H1 (cell line): Measurements from ENCODE around the gene CDCA3.
"Not testable (repeated sequence)": the region's sequence is repeated elsewhere in the genome, so short reads cannot be mapped to it uniquely, and the experiment has no call there.

Experiments
- CEBPB ChIP-seq: IDR thresholded peaks from 2 replicates; pipeline ENCODE4 v1.6.1; 2012; ENCODE audit warnings: low read depth, low read length
- CTCF ChIP-seq, 3 experiments: IDR thresholded peaks; 1 replicate in 2 of 3; 2 replicates in 1 of 3; pipeline versions ENCODE4 v1.5.1 to v1.6.1; 2011; ENCODE audit warnings: low read length in 3 of 3, mild to moderate bottlenecking in 3 of 3, inconsistent platforms in 2 of 3, low read depth in 1 of 3, moderate library complexity in 1 of 3; ENCODE audit not compliant: insufficient read depth in 1 of 3; ENCODE audit errors: control extremely low read depth in 1 of 3
- EGR1 ChIP-seq: IDR thresholded peaks from 2 replicates; pipeline ENCODE4 v1.6.1; 2011; ENCODE audit warnings: low read depth, low read length, borderline replicate concordance
- HDAC2 ChIP-seq, 2 experiments: fragments of 300-600 bp in 1 of 2; sonication (generic) in 1 of 2; IDR thresholded peaks; 2 replicates each; pipeline ENCODE4 v1.6.1; 2011 to 2012; ENCODE audit warnings: low read depth in 2 of 2, low read length in 2 of 2, mild to moderate bottlenecking in 2 of 2, moderate library complexity in 2 of 2, borderline replicate concordance in 1 of 2, inconsistent platforms in 1 of 2
- HDAC6 ChIP-seq: IDR thresholded peaks from one replicate; pipeline ENCODE4 v1.7.1; 2012; ENCODE audit warnings: low read depth, mild to moderate bottlenecking, inconsistent platforms, low read length, moderate library complexity
- JUN ChIP-seq: IDR thresholded peaks from 2 replicates; pipeline ENCODE4 v1.6.1; 2011; ENCODE audit warnings: low read depth, mild to moderate bottlenecking, improper control_type of control experiment, low read length
- MAX ChIP-seq: IDR thresholded peaks from 2 replicates; pipeline ENCODE4 v1.6.1; 2012; ENCODE audit warnings: inconsistent platforms
- POLR2A ChIP-seq, 2 experiments: IDR thresholded peaks; 1 replicate in 1 of 2; 2 replicates in 1 of 2; pipeline ENCODE4 v1.6.1; 2011; ENCODE audit warnings: low read depth in 2 of 2, low read length in 2 of 2, mild to moderate bottlenecking in 2 of 2; ENCODE audit errors: control extremely low read depth in 1 of 2
- RAD21 ChIP-seq, 2 experiments: IDR thresholded peaks in 1 of 2; conservative IDR thresholded peaks in 1 of 2; 2 replicates each; pipeline ENCODE4 v1.6.1; 2011; ENCODE audit warnings: low read depth in 2 of 2, low read length in 2 of 2, improper control_type of control experiment in 1 of 2, inconsistent platforms in 1 of 2, mild to moderate bottlenecking in 1 of 2, moderate library complexity in 1 of 2
- RNF2 ChIP-seq: fragments of 200-900, 300-1000 bp; sonication (generic); IDR thresholded peaks from 2 replicates; pipeline ENCODE4 v1.7.1; 2016; ENCODE audit warnings: borderline replicate concordance, low read depth, mild to moderate bottlenecking, antibody characterized with exemption, low read length; ENCODE audit not compliant: poor library complexity, severe bottlenecking; ENCODE audit errors: missing control alignments
- TAF7 ChIP-seq: optimal IDR thresholded peaks from 2 replicates; pipeline ENCODE3; 2011; ENCODE audit warnings: low read depth, mild to moderate bottlenecking, inconsistent platforms, low read length, moderate library complexity, borderline replicate concordance
- YY1 ChIP-seq: IDR thresholded peaks from 2 replicates; pipeline ENCODE4 v1.6.1; 2011; ENCODE audit warnings: low read depth, mild to moderate bottlenecking, low read length
- ZNF274 ChIP-seq: IDR thresholded peaks from 2 replicates; pipeline ENCODE4 v1.7.0; 2012; ENCODE audit warnings: low read length, borderline replicate concordance; ENCODE audit errors: extremely low read depth

GRCh38 chr12:6889775-6890573 is 38.9 kb upstream of the CDCA3 start:
- TF ChIP-seq CTCF (IDR thresholded peaks at IDR 0.05; ENCODE audit: control extremely low read depth in 1 of 3, insufficient read depth in 1 of 3, low read depth in 1 of 3, low read length in 3 of 3); EGR1; JUN; RAD21 (IDR thresholded peaks at IDR 0.05 in 1 of 2, conservative IDR thresholded peaks at IDR 0.05 in 1 of 2; ENCODE audit: low read depth in 2 of 2, low read length in 2 of 2); POLR2A (IDR thresholded peaks at IDR 0.05; ENCODE audit: control extremely low read depth in 1 of 2, low read depth in 2 of 2, low read length in 2 of 2); YY1; HDAC6; RNF2; HDAC2 (IDR thresholded peaks at IDR 0.05; ENCODE audit: borderline replicate concordance in 1 of 2, low read depth in 2 of 2, low read length in 2 of 2); CEBPB; ZNF274; TAF7; MAX: not testable (repeated sequence)
